OCI-LY1 (cell line): Measurements from ENCODE around the gene CAPN10.

Experiments used
- H2AFZ ChIP-seq: fragments of 200-600 bp; sonication (generic), shearing (Covaris generic); 2 replicates; pipeline ENCODE4 v1.6.0; 2014; ENCODE audit warnings: antibody characterized with exemption, mild to moderate bottlenecking, low read length
- H3F3A ChIP-seq: fragments of 200-600 bp; sonication (generic), shearing (Covaris generic); 2 replicates; pipeline ENCODE4 v1.6.0; 2014; ENCODE audit warnings: mild to moderate bottlenecking, antibody characterized with exemption, low read length, moderate library complexity; ENCODE audit not compliant: insufficient read depth
- H3K27ac ChIP-seq: fragments of 200-600 bp; sonication (generic); 2 replicates; pipeline ENCODE4 v1.5.1; 2014; ENCODE audit warnings: low read length, mixed run types, mild to moderate bottlenecking, low read depth; ENCODE audit not compliant: poor library complexity, severe bottlenecking
- H3K27me3 ChIP-seq: fragments of 200-600 bp; sonication (generic); 2 replicates; pipeline ENCODE4 v1.6.0; 2014; ENCODE audit warnings: antibody characterized with exemption, mild to moderate bottlenecking, low read length, moderate library complexity; ENCODE audit not compliant: insufficient read depth
- H3K36me3 ChIP-seq: fragments of 200-600 bp; sonication (generic); 2 replicates; pipeline ENCODE4 v1.6.1; 2014; ENCODE audit warnings: mild to moderate bottlenecking, antibody characterized with exemption, low read length, moderate library complexity, mixed read lengths; ENCODE audit not compliant: insufficient read depth
- H3K4me1 ChIP-seq: fragments of 200-600 bp; sonication (generic); 2 replicates; pipeline ENCODE4 v1.5.1; 2014; ENCODE audit warnings: mild to moderate bottlenecking, low read length, moderate library complexity; ENCODE audit not compliant: insufficient read depth, severe bottlenecking
- H3K4me2 ChIP-seq: fragments of 200-600 bp; sonication (generic), shearing (Covaris generic); 2 replicates; pipeline ENCODE4 v1.6.1; 2014; ENCODE audit warnings: low read length
- H3K4me3 ChIP-seq: fragments of 200-600 bp; sonication (generic); 2 replicates; pipeline ENCODE4 v1.5.1; 2014; ENCODE audit warnings: low read length, low read depth, mild to moderate bottlenecking, mixed read lengths; ENCODE audit not compliant: poor library complexity, severe bottlenecking
- H3K79me2 ChIP-seq: fragments of 200-600 bp; shearing (Covaris generic); 2 replicates; pipeline ENCODE4 v1.6.1; 2016; ENCODE audit warnings: mixed run types, low read length, mixed read lengths; ENCODE audit not compliant: insufficient read depth
- H3K9ac ChIP-seq: fragments of 200-600 bp; sonication (generic), shearing (Covaris generic); 2 replicates; pipeline ENCODE4 v1.6.1; 2014; ENCODE audit warnings: mild to moderate bottlenecking, low read length, mixed read lengths
- H3K9me2 ChIP-seq: fragments of 200-600 bp; sonication (generic), shearing (Covaris generic); 2 replicates; pipeline ENCODE4 v1.6.1; 2014; ENCODE audit warnings: low read depth, mild to moderate bottlenecking, low read length, mixed read lengths
- H3K9me3 ChIP-seq: fragments of 200-600 bp; shearing (Covaris generic); 2 replicates; pipeline ENCODE4 v1.6.1; 2014; ENCODE audit warnings: low read length, mixed read lengths
- H4K20me1 ChIP-seq: fragments of 200-600 bp; sonication (generic), shearing (Covaris generic); 2 replicates; pipeline ENCODE4 v1.6.0; 2016; ENCODE audit warnings: mild to moderate bottlenecking, low read length; ENCODE audit not compliant: insufficient read depth
- CTCF ChIP-seq: fragments of 200-600 bp; sonication (generic), shearing (Covaris generic); IDR thresholded peaks from 2 replicates; pipeline ENCODE4 v1.5.1; 2017; ENCODE audit warnings: mild to moderate bottlenecking, antibody characterized with exemption, low read length, moderate library complexity, mixed read lengths
- EZH2 ChIP-seq: fragments of 200-600 bp; sonication (generic), shearing (Covaris generic); IDR thresholded peaks from 2 replicates; pipeline ENCODE4 v1.8.0; 2017; ENCODE audit warnings: borderline replicate concordance, mixed run types, mild to moderate bottlenecking, antibody characterized with exemption, low read length, moderate library complexity, mixed read lengths

Gene CAPN10

GRCh38 chr2:240645346-240645745 is 58.8 kb downstream of the CAPN10 start:
- no peak overlapping the region for H3K4me3 ChIP-seq
- H3K9ac ChIP-seq: no peak overlapping the region
- TF ChIP-seq CTCF (no peak), EZH2 (no peak)
- H4K20me1 ChIP-seq: no peaks in the 10 kb centered on the region
- no peak overlapping the region for H3K27ac ChIP-seq
- no peak overlapping the region for H3K4me2 ChIP-seq
- no peaks in the 10 kb centered on the region for H3K27me3 ChIP-seq
- H3K4me1 ChIP-seq: no peaks in the 10 kb centered on the region
- no peaks in the 10 kb centered on the region for H3K79me2 ChIP-seq
- no peak overlapping the region for H2AFZ ChIP-seq
- H3F3A ChIP-seq: no peaks in the 10 kb centered on the region
- H3K9me2 ChIP-seq: no peaks in the 10 kb centered on the region
- H3K36me3 ChIP-seq: no peaks in the 10 kb centered on the region
- H3K9me3 ChIP-seq: no peaks in the 10 kb centered on the region

GRCh38 chr2:240645801-240646175 is 59.3 kb downstream of the CAPN10 start:
- Histone ChIP-seq H3K9me3 (no peaks in the 10 kb centered on the region), H3K4me2 (no peak overlapping the region), H3F3A (no peaks in the 10 kb centered on the region), H2AFZ (no peak overlapping the region), H3K4me3 (no peak overlapping the region), H3K4me1 (no peaks in the 10 kb centered on the region), H3K27me3 (no peaks in the 10 kb centered on the region), H3K9me2 (no peaks in the 10 kb centered on the region), H3K27ac (no peak overlapping the region), H4K20me1 (no peaks in the 10 kb centered on the region), H3K79me2 (no peaks in the 10 kb centered on the region), H3K36me3 (no peaks in the 10 kb centered on the region), H3K9ac (no peak overlapping the region)
- TF ChIP-seq CTCF (no peak), EZH2 (no peak)

- Histone ChIP-seq H3K9ac (no peak overlapping the region), H3K4me1 (no peaks in the 10 kb centered on the region), H3K27me3 (no peaks in the 10 kb centered on the region), H3F3A (no peaks in the 10 kb centered on the region), H3K4me2 (no peak overlapping the region), H4K20me1 (no peaks in the 10 kb centered on the region), H3K27ac (no peak overlapping the region), H3K79me2 (no peaks in the 10 kb centered on the region), H3K36me3 (no peaks in the 10 kb centered on the region), H3K4me3 (no peak overlapping the region), H2AFZ (no peak overlapping the region), H3K9me3 (no peaks in the 10 kb centered on the region), H3K9me2 (no peaks in the 10 kb centered on the region)
- TF ChIP-seq CTCF (no peak), EZH2 (no peak)
These were observed 59.8 kb downstream of the CAPN10 start for GRCh38 chr2:240646176-240646899.
